H9 (cell line): Measurements from ENCODE around the gene CSNK2A2. TPM values are rescaled to one million over a fixed set of nuclear protein-coding genes. Genes with fewer than 3 reads are reported as not detected.

Experiments used
- DNase-seq: peaks from one replicate; pipeline ENCODE4 v3.0.0-alpha.2; 2017
- H2AFZ ChIP-seq: one replicate; pipeline ENCODE4 v1.6.1; 2013; ENCODE audit warnings: mild to moderate bottlenecking, low read length, control low read depth, moderate library complexity
- H2AK5ac ChIP-seq: 2 replicates; pipeline ENCODE4 v1.6.1; 2013; ENCODE audit warnings: low read length, control low read depth, mixed read lengths; ENCODE audit not compliant: insufficient read length
- H2BK120ac ChIP-seq: one replicate; pipeline ENCODE4 v1.6.1; 2013; ENCODE audit warnings: low read depth, mild to moderate bottlenecking, low read length, control low read depth, inconsistent platforms; ENCODE audit not compliant: poor library complexity, severe bottlenecking
- H2BK12ac ChIP-seq: 2 replicates; pipeline ENCODE4 v1.6.1; 2013; ENCODE audit warnings: low read length, control low read depth, mixed read lengths, low read depth; ENCODE audit not compliant: insufficient read length
- H2BK15ac ChIP-seq: 2 replicates; pipeline ENCODE4 v1.6.1; 2013; ENCODE audit warnings: low read depth, low read length, control low read depth
- H2BK20ac ChIP-seq: one replicate; pipeline ENCODE4 v1.6.1; 2013; ENCODE audit warnings: low read depth, mild to moderate bottlenecking, low read length, control low read depth, inconsistent platforms; ENCODE audit not compliant: poor library complexity, severe bottlenecking
- H2BK5ac ChIP-seq: 2 replicates; pipeline ENCODE4 v1.6.1; 2013; ENCODE audit warnings: low read length, control low read depth, mixed read lengths; ENCODE audit not compliant: insufficient read length
- H3K14ac ChIP-seq: 2 replicates; pipeline ENCODE4 v1.6.1; 2013; ENCODE audit warnings: low read length, control low read depth; ENCODE audit not compliant: insufficient read depth
- H3K18ac ChIP-seq: 2 replicates; pipeline ENCODE4 v1.6.1; 2013; ENCODE audit warnings: low read depth, mild to moderate bottlenecking, mixed read lengths, low read length, control low read depth; ENCODE audit not compliant: insufficient read length
- H3K23ac ChIP-seq: 2 replicates; pipeline ENCODE4 v1.6.1; 2013; ENCODE audit warnings: low read length, control low read depth, mixed read lengths, low read depth; ENCODE audit not compliant: insufficient read length
- H3K23me2 ChIP-seq: 2 replicates; pipeline ENCODE4 v1.6.1; 2013; ENCODE audit warnings: low read depth, mild to moderate bottlenecking, mixed read lengths, low read length, control low read depth; ENCODE audit not compliant: insufficient read length, poor library complexity, severe bottlenecking
- H3K27ac ChIP-seq: 2 replicates; pipeline ENCODE4 v1.5.1; 2013; ENCODE audit warnings: low read length, control low read depth, mixed read lengths, low read depth; ENCODE audit not compliant: insufficient read length
- H3K27me3 ChIP-seq: 2 replicates; pipeline ENCODE4 v1.6.1; 2013; ENCODE audit warnings: low read length, control low read depth, inconsistent platforms; ENCODE audit not compliant: insufficient read depth
- H3K4ac ChIP-seq: 2 replicates; pipeline ENCODE4 v1.6.1; 2013; ENCODE audit warnings: low read depth, mild to moderate bottlenecking, control low read depth, inconsistent platforms, low read length, moderate library complexity
- H3K4me1 ChIP-seq: 2 replicates; pipeline ENCODE4 v1.6.1; 2013; ENCODE audit warnings: low read length, control low read depth, inconsistent platforms; ENCODE audit not compliant: insufficient read depth
- H3K4me2 ChIP-seq: 2 replicates; pipeline ENCODE4 v1.6.1; 2013; ENCODE audit warnings: low read length, control low read depth, mixed read lengths; ENCODE audit not compliant: insufficient read length, insufficient read depth
- H3K56ac ChIP-seq: 2 replicates; pipeline ENCODE4 v1.6.1; 2013; ENCODE audit warnings: low read depth, mild to moderate bottlenecking, mixed read lengths, low read length, control low read depth; ENCODE audit not compliant: insufficient read length
- H3K79me1 ChIP-seq: 2 replicates; pipeline ENCODE4 v1.6.1; 2013; ENCODE audit warnings: low read depth, mild to moderate bottlenecking, moderate library complexity, low read length, control low read depth, inconsistent platforms; ENCODE audit not compliant: insufficient read depth, poor library complexity, severe bottlenecking
- H3K79me2 ChIP-seq: 2 replicates; pipeline ENCODE4 v1.6.1; 2013; ENCODE audit warnings: low read length, control low read depth, inconsistent platforms; ENCODE audit not compliant: insufficient read depth
- H3K9ac ChIP-seq: 2 replicates; pipeline ENCODE4 v1.6.1; 2013; ENCODE audit warnings: low read length, control low read depth, mixed read lengths; ENCODE audit not compliant: insufficient read length; ENCODE audit errors: extremely low read depth
- H3K9me3 ChIP-seq: one replicate; pipeline ENCODE4 v1.6.1; 2013; ENCODE audit warnings: low read depth, low read length, inconsistent platforms; ENCODE audit not compliant: control insufficient read depth
- H3T11ph ChIP-seq: one replicate; pipeline ENCODE4 v1.6.1; 2013; ENCODE audit warnings: mild to moderate bottlenecking, low read length, control low read depth, inconsistent platforms
- H4K20me1 ChIP-seq: one replicate; pipeline ENCODE4 v1.6.1; 2013; ENCODE audit not compliant: control insufficient read depth, insufficient read length, insufficient read depth
- H4K5ac ChIP-seq: 2 replicates; pipeline ENCODE4 v1.6.1; 2013; ENCODE audit warnings: low read depth, mild to moderate bottlenecking, mixed read lengths, low read length, control low read depth; ENCODE audit not compliant: insufficient read length
- H4K8ac ChIP-seq: replicated peaks from 2 replicates; pipeline ENCODE4 v1.6.1; 2013; ENCODE audit warnings: low read length, control low read depth, mixed read lengths, low read depth; ENCODE audit not compliant: insufficient read length
- H4K91ac ChIP-seq: 2 replicates; pipeline ENCODE4 v1.6.1; 2013; ENCODE audit warnings: low read depth, mild to moderate bottlenecking, moderate library complexity, mixed read lengths, low read length, control low read depth; ENCODE audit not compliant: insufficient read length
- H3K27ac Mint-ChIP-seq, 3 experiments: 2 replicates in 2 of 3; 3 replicates in 1 of 3; pipeline ENCODE4 v1.8.0; 2020 to 2021; ENCODE audit warnings: mixed read lengths in 3 of 3, mild to moderate bottlenecking in 1 of 3, moderate library complexity in 1 of 3
- H3K27me3 Mint-ChIP-seq: 2 replicates; pipeline ENCODE4 v1.8.0; 2021; ENCODE audit warnings: low read depth, mild to moderate bottlenecking, moderate library complexity, mixed read lengths
- H3K36me3 Mint-ChIP-seq, 3 experiments: 2 replicates in 2 of 3; 3 replicates in 1 of 3; pipeline ENCODE4 v1.8.0; 2020 to 2021; ENCODE audit warnings: low read depth in 3 of 3, mixed read lengths in 3 of 3; ENCODE audit not compliant: insufficient read depth in 1 of 3
- H3K4me1 Mint-ChIP-seq, 2 experiments: 2 replicates each; pipeline ENCODE4 v1.8.0; 2020; ENCODE audit warnings: mixed read lengths in 2 of 2
- H3K4me3 Mint-ChIP-seq, 2 experiments: 2 replicates in 1 of 2; 3 replicates in 1 of 2; pipeline ENCODE4 v1.8.0; 2020 to 2021; ENCODE audit warnings: mild to moderate bottlenecking in 2 of 2, mixed read lengths in 2 of 2, moderate library complexity in 1 of 2
- H3K9me3 Mint-ChIP-seq, 2 experiments: 2 replicates in 1 of 2; 3 replicates in 1 of 2; pipeline ENCODE4 v1.8.0; 2020; ENCODE audit warnings: mild to moderate bottlenecking in 2 of 2, mixed read lengths in 2 of 2, moderate library complexity in 1 of 2
- WGBS: extraction: QIAGEN DNeasy Blood & Tissue Kit; methylation state at CpG from one replicate; pipeline ENCODE4 v1.1.7; 2013; ENCODE audit warnings: missing lambda C conversion rate, low lambda C conversion rate, mixed read lengths; ENCODE audit not compliant: insufficient read length; ENCODE audit errors: extremely low coverage; 5-methylcytosine and 5-hydroxymethylcytosine counted together
- total RNA-seq: library from RNA; stranded (reverse); gene quantifications from 2 replicates; pipeline ENCODE4 v1.2.1, GENCODE V29; 2021
- TF ChIP-seq, protein P1 (sequence below): fragments of 200-600 bp; sonication (generic); conservative IDR thresholded peaks from 3 replicates; pipeline ENCODE4 v1.8.0; 2021; ENCODE audit warnings: antibody characterized with exemption, mild to moderate bottlenecking

CSNK2A2 gene
- total RNA-seq, 1 experiment from 2014 or later = 134 TPM

DNA sequence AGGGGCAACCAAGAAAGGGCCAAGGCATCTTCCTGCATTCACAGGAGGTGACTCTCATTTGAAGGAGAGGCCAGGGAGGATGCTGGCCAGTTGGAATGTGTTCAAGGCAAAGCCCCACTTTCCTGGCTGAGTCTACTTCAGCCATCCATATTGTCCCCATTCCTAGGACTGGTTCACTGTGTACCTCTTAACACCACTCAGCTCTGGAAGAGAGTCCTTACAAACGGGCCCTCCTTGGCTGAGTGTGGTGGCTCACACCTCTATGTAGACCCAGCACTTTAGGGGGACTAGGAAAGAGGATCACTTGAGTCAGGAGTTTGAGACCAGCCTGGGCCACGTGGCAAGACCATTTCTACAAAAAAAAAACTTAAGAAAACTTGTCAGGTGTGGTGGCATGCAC is 40.7 kb downstream of the CSNK2A2 start:
- Mint-ChIP-seq H3K9me3 (no peaks in the 10 kb centered on the region), H3K4me1 (no peaks in the 10 kb centered on the region), H3K36me3 (peaks cover 2 to 28% (median 16%) of the 10 kb centered on the region in 3 experiments; a peak in 6 of 7 replicates), H3K4me3 (no peak overlapping the region), H3K27me3 (no peaks in the 10 kb centered on the region), H3K27ac (no peak overlapping the region)
- H4K5ac ChIP-seq = no peak overlapping the region
- no peak overlapping the region for H2AK5ac ChIP-seq
- no peak overlapping the region for H3K23ac ChIP-seq
- no peaks in the 10 kb centered on the region for H3K79me2 ChIP-seq
- no peaks in the 10 kb centered on the region for H4K20me1 ChIP-seq
- no peak overlapping the region for H2BK12ac ChIP-seq
- H3K9me3 ChIP-seq = no peaks in the 10 kb centered on the region
- H3K23me2 ChIP-seq = no peaks in the 10 kb centered on the region
- H3K4me1 ChIP-seq = no peaks in the 10 kb centered on the region
- no peak overlapping the region for H3K56ac ChIP-seq
- no peak overlapping the region for H2AFZ ChIP-seq
- H3K79me1 ChIP-seq = no peaks in the 10 kb centered on the region
- H3K4ac ChIP-seq = no peak overlapping the region
- H2BK120ac ChIP-seq = no peak overlapping the region
- H4K8ac ChIP-seq = no peak overlapping the region
- no peak overlapping the region for H2BK20ac ChIP-seq
- TF ChIP-seq, protein P1, sequence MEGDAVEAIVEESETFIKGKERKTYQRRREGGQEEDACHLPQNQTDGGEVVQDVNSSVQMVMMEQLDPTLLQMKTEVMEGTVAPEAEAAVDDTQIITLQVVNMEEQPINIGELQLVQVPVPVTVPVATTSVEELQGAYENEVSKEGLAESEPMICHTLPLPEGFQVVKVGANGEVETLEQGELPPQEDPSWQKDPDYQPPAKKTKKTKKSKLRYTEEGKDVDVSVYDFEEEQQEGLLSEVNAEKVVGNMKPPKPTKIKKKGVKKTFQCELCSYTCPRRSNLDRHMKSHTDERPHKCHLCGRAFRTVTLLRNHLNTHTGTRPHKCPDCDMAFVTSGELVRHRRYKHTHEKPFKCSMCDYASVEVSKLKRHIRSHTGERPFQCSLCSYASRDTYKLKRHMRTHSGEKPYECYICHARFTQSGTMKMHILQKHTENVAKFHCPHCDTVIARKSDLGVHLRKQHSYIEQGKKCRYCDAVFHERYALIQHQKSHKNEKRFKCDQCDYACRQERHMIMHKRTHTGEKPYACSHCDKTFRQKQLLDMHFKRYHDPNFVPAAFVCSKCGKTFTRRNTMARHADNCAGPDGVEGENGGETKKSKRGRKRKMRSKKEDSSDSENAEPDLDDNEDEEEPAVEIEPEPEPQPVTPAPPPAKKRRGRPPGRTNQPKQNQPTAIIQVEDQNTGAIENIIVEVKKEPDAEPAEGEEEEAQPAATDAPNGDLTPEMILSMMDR = no peak
- H2BK15ac ChIP-seq = no peak overlapping the region
- H2BK5ac ChIP-seq = no peak overlapping the region
- no peak for DNase-seq
- H3K18ac ChIP-seq = no peak overlapping the region
- H4K91ac ChIP-seq = no peak overlapping the region
- no peak overlapping the region for H3K4me2 ChIP-seq
- H3K27ac ChIP-seq = no peak overlapping the region
- H3T11ph ChIP-seq = no peak overlapping the region
- H3K9ac ChIP-seq = no peak overlapping the region
- H3K27me3 ChIP-seq = no peaks in the 10 kb centered on the region
- whole genome bisulfite sequencing = no CpG with 5 or more reads among the region's 2 CpGs
- H3K14ac ChIP-seq = no peak overlapping the region
